GM10847 (cell line): ENCODE data around the gene AP2B1.

ENCODE experiments used
- POLR2A ChIP-seq: IDR thresholded peaks from 2 replicates; pipeline ENCODE4 v1.6.1; 2011; ENCODE audit not compliant: insufficient read length; ENCODE audit errors: extremely low read depth

Gene AP2B1

GRCh38 chr17:35700150-35700549 lies 113.0 kb downstream of the AP2B1 start:
- no peak for TF ChIP-seq POLR2A

- no peak for TF ChIP-seq POLR2A
These were observed 114.4 kb downstream of the AP2B1 start for GRCh38 chr17:35701491-35701890.

- TF ChIP-seq POLR2A = no peak
These were observed 118.1 kb downstream of the AP2B1 start for GRCh38 chr17:35705230-35705629.

GRCh38 chr17:35705705-35706104 lies 118.6 kb downstream of the AP2B1 start:
- TF ChIP-seq POLR2A = no peak

- no peak for TF ChIP-seq POLR2A
These were observed 121.0 kb downstream of the AP2B1 start for GRCh38 chr17:35708149-35708548.

GRCh38 chr17:35708951-35709350 lies 121.8 kb downstream of the AP2B1 start:
- no peak for TF ChIP-seq POLR2A

- no peak for TF ChIP-seq POLR2A
These were observed 122.8 kb downstream of the AP2B1 start for GRCh38 chr17:35709874-35710273.

GRCh38 chr17:35710950-35711349 lies 123.8 kb downstream of the AP2B1 start:
- no peak for TF ChIP-seq POLR2A

- TF ChIP-seq POLR2A = no peak
These were observed 126.1 kb downstream of the AP2B1 start for GRCh38 chr17:35713069-35713728.

GRCh38 chr17:35714988-35715387 lies 127.9 kb downstream of the AP2B1 start:
- TF ChIP-seq POLR2A = no peak

GRCh38 chr17:35715416-35715815 lies 128.3 kb downstream of the AP2B1 start:
- TF ChIP-seq POLR2A = no peak

GRCh38 chr17:35716173-35716572 lies 129.1 kb downstream of the AP2B1 start:
- TF ChIP-seq POLR2A = no peak

- no peak for TF ChIP-seq POLR2A
These were observed 129.9 kb downstream of the AP2B1 start for GRCh38 chr17:35716897-35717465.

GRCh38 chr17:35717475-35717874 lies 130.4 kb downstream of the AP2B1 start:
- TF ChIP-seq POLR2A = no peak

- TF ChIP-seq POLR2A = no peak
These were observed 136.6 kb downstream of the AP2B1 start for GRCh38 chr17:35723735-35724134.

GRCh38 chr17:35725058-35725457 lies 137.9 kb downstream of the AP2B1 start:
- TF ChIP-seq POLR2A = no peak

- TF ChIP-seq POLR2A = no peak
These were observed 138.6 kb downstream of the AP2B1 start for GRCh38 chr17:35725802-35726126.

GRCh38 chr17:35726127-35726952 lies 139.2 kb downstream of the AP2B1 start:
- TF ChIP-seq POLR2A = no peak
